ENCODE results near the gene SF3A1.

The SF3A1 gene

GRCh38 chr22:30287648-30288418 lies 68.9 kb downstream of the SF3A1 start:
- DNase-seq (ENCODE audit: low read depth) = peak; percentile 51

- no peak for DNase-seq (ENCODE audit: low read depth)
These were observed 69.7 kb downstream of the SF3A1 start for GRCh38 chr22:30286813-30287647.

- no peak for DNase-seq (ENCODE audit: low read depth)
These were observed 70.4 kb downstream of the SF3A1 start for GRCh38 chr22:30286331-30286730.

- no peak for DNase-seq (ENCODE audit: low read depth)
These were observed 70.9 kb downstream of the SF3A1 start for GRCh38 chr22:30285846-30286200.

GRCh38 chr22:30285176-30285845 lies 71.4 kb downstream of the SF3A1 start:
- no peak for DNase-seq (ENCODE audit: low read depth)

GRCh38 chr22:30284666-30285065 lies 72.0 kb downstream of the SF3A1 start:
- DNase-seq (ENCODE audit: low read depth) = no peak

GRCh38 chr22:30284172-30284571 lies 72.5 kb downstream of the SF3A1 start:
- no peak for DNase-seq (ENCODE audit: low read depth)

- no peak for DNase-seq (ENCODE audit: low read depth)
These were observed 73.4 kb downstream of the SF3A1 start for GRCh38 chr22:30283342-30283741.

- DNase-seq (ENCODE audit: low read depth) = no peak
These were observed 74.1 kb downstream of the SF3A1 start for GRCh38 chr22:30282616-30283046.

All from HS-27A (cell line).